Ovary (tissue), 3 donors: Measurements from ENCODE around the gene ATP2B2.

Experiments
- POLR2A ChIP-seq: fragments of 450-650 bp; IDR thresholded peaks from one replicate; pipeline ENCODE4 v1.6.1; 2017; ENCODE audit warnings: antibody characterized with exemption, mild to moderate bottlenecking, moderate library complexity
- TF ChIP-seq, protein P1 (sequence below), 3 donors: fragments of 450-650 bp in 2 of 3; fragments of 200-600 bp in 1 of 3; IDR thresholded peaks; one replicate each; pipeline versions ENCODE4 v1.5.1 to v1.8.0; 2016 to 2022; ENCODE audit warnings: antibody characterized with exemption in 3 of 3, mild to moderate bottlenecking in 1 of 3
- donor health status: DM: no; HTN: no; CAD: no.

DNA sequence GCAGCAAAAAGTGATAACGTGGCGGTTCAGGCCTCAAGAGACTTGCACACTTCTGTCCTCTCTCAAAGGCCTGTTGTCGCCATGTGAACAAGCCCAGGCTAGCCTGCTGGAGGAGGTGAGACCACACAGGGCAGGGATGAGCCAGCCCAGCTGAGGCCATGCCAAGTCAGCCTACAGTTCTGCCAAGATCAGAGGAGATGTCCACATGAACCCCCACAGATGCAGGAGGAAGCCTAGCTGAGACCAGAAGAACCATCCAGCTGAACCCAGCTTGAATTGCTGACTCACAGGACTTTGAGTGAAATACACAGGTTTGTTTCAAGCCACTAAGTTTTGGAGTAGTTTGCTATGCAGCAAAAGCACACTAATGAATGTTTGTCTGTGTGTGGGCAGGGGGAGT is 134.2 kb downstream of the ATP2B2 start:
- TF ChIP-seq, protein P1, sequence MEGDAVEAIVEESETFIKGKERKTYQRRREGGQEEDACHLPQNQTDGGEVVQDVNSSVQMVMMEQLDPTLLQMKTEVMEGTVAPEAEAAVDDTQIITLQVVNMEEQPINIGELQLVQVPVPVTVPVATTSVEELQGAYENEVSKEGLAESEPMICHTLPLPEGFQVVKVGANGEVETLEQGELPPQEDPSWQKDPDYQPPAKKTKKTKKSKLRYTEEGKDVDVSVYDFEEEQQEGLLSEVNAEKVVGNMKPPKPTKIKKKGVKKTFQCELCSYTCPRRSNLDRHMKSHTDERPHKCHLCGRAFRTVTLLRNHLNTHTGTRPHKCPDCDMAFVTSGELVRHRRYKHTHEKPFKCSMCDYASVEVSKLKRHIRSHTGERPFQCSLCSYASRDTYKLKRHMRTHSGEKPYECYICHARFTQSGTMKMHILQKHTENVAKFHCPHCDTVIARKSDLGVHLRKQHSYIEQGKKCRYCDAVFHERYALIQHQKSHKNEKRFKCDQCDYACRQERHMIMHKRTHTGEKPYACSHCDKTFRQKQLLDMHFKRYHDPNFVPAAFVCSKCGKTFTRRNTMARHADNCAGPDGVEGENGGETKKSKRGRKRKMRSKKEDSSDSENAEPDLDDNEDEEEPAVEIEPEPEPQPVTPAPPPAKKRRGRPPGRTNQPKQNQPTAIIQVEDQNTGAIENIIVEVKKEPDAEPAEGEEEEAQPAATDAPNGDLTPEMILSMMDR (IDR thresholded peaks at IDR 0.05): no peak
- TF ChIP-seq POLR2A: no peak
